Amygdala (tissue), 56 donors: ENCODE data around the gene UBQLN1.
A peak's percentile ranks its signal among the peaks of the same experiment; 100 is the strongest.

Experiments used
- DNase-seq, 56 donors: peaks; one replicate each; lab custom pipeline; 2025; lab: John Stamatoyannopoulos, UW

The UBQLN1 gene

GRCh38 chr9:83698976-83699585, 8.7 kb downstream of the UBQLN1 start:
- DNase-seq = no peak

GRCh38 chr9:83691492-83691891, 16.3 kb downstream of the UBQLN1 start:
- no peak for DNase-seq

GRCh38 chr9:83688921-83689320, 18.8 kb downstream of the UBQLN1 start:
- DNase-seq = no peak

GRCh38 chr9:83681490-83681889, 26.3 kb downstream of the UBQLN1 start:
- DNase-seq = no peak

- no peak for DNase-seq
Measured at GRCh38 chr9:83680233-83680632, 27.5 kb downstream of the UBQLN1 start.

GRCh38 chr9:83677596-83677995, 30.2 kb downstream of the UBQLN1 start:
- no peak for DNase-seq

- DNase-seq = no peak
Measured at GRCh38 chr9:83675466-83675865, 32.3 kb downstream of the UBQLN1 start.

- no peak for DNase-seq
Measured at GRCh38 chr9:83671451-83671850, 36.3 kb downstream of the UBQLN1 start.

GRCh38 chr9:83670381-83670780, 37.4 kb downstream of the UBQLN1 start:
- DNase-seq = no peak

GRCh38 chr9:83669067-83669466, 38.7 kb downstream of the UBQLN1 start:
- no peak for DNase-seq

GRCh38 chr9:83665580-83666200, 42.1 kb downstream of the UBQLN1 start:
- DNase-seq = no peak

- DNase-seq = no peak
Measured at GRCh38 chr9:83662933-83663332, 44.8 kb downstream of the UBQLN1 start.

- DNase-seq = no peak
Measured at GRCh38 chr9:83656952-83657351, 50.8 kb downstream of the UBQLN1 start.

- no peak for DNase-seq
Measured at GRCh38 chr9:83656032-83656680, 51.6 kb downstream of the UBQLN1 start.

GRCh38 chr9:83655433-83655832, 52.3 kb downstream of the UBQLN1 start:
- no peak for DNase-seq

GRCh38 chr9:83652433-83652832, 55.3 kb downstream of the UBQLN1 start:
- DNase-seq = no peak

GRCh38 chr9:83651558-83651957, 56.2 kb downstream of the UBQLN1 start:
- no peak for DNase-seq

- no peak for DNase-seq
Measured at GRCh38 chr9:83649515-83649914, 58.2 kb downstream of the UBQLN1 start.

- peak in 33 of 56 donors; percentile 3 to 73 (median 19) for DNase-seq
Measured at GRCh38 chr9:83649080-83649479, 58.7 kb downstream of the UBQLN1 start.

- no peak for DNase-seq
Measured at GRCh38 chr9:83646500-83647239, 61.1 kb downstream of the UBQLN1 start.

GRCh38 chr9:83642793-83643192, 65.0 kb downstream of the UBQLN1 start:
- DNase-seq = no peak
